ENCODE measurements around the gene ATP9B.
A peak's percentile ranks its signal among the peaks of the same experiment; 100 is the strongest.

Gene ATP9B

DNA sequence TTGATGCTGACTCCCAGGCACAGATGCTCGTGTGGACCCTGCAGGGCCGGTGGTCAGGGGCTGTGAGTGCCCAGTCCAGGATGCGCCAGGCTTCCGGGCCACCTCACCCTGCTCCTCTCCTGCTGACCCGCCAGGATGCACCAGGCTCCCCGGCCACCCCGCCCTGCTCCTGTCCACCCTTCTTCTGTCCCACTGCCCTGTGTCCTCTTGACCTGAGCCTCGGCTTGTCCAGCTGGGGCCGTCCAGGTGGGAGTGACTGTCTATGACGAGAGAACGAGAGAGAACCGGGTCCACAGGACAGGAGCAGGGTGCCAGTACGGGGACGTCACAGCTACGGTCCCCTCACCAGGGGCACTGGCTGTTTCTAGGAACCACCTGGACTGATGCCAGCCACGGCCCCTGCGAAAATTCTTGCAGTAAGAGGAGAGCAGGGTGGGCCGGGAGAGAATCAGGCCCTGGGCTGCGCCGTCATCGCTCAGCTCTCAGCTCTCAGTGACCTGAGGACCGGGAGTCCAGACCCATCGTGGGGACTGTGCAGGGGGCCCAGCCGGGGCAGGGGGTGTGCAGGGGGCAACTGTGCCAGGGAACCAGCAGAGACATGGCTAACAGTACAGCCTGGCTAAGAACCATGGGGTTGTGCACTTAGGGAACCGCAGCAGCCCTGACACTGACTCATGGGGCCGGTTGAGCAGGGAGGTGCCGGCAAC lies 313.6 kb downstream of the ATP9B start:
- no peak for DNase-seq (ENCODE audit: low spot score)

DNA sequence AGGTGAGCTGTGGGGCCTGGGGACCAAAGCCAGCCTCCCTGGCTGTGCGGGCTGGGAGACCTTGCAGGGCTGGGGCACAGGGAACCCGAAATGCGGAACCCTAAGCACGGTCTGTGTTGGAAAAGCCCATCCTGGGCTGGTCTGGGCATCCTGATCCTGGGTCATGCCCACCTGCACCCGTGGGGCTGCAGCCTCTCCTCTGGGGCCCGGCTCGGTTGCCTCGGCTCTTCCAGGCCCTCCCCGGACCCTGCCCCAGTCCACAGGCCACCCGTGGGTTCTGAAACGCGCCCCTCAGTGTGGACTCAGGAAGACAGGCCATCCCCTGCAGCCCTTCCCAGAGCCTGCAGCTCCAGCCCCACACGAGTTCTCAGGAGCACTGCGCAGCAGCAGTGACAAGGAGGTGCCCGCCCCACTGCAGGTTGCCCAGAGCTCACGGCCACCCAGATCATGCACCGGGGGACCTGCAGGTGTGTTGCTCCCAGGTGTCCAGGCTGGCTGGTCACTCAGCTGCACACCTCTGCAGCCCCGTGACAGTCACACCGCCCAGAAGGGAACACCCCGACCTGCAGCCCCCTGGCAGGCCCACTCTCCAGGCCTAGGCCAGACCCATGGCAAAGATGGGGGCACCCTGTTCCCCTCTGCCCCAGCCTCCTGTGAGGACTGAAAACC lies 314.3 kb downstream of the ATP9B start:
- DNase-seq (ENCODE audit: low spot score): no peak

DNA sequence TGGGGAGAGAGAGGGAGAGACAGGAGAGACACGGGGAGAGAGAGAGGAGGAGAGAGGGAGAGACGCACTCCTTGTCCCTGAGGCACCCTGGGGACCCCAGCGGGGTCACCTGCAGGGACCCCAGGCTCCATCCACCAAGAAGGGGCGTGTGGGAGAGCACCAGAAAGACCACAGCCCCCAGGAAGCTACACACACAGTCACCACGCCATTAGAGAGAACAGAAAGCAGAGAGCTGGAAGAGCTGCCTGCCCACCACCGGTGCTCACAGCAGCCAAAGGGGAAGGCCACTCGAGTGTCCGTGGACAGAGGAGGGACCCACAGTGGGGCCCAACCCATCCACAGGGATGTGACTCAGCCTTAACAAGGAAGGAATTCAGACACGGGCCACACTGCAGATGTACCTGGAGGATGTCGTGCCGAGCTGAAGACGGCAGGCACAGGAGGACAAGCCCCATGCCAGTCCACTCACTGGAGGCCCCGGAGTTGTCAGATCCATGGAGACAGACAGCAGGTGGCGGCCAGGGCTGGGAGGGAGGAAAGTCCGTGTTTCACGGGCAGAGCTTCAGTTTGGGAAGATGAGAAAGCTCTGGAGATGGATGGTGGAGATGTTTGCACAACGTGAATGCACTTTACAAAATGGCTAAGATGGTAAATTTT lies 315.1 kb downstream of the ATP9B start:
- DNase-seq (ENCODE audit: low spot score): no peak

DNA sequence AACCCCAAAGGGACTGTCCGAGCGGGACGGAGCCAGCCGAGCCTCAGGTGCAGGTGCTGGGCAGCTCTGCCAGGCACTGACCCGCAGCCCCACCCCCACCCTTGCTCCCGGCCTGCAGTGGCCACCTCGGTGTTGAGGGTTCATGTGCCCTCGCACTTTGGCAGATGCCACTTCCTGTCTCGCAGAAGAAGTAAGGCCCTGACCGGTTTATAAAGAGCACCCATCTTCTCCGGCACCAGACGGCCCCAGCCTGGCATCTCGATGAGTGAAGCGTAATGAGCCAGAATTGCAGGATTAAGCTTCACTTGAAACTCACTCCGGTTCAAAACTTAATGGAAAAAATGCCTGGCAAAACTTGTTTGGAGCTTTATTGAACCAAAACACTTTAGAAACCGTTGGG lies 315.6 kb downstream of the ATP9B start:
- no peak for DNase-seq (ENCODE audit: low spot score)

DNA sequence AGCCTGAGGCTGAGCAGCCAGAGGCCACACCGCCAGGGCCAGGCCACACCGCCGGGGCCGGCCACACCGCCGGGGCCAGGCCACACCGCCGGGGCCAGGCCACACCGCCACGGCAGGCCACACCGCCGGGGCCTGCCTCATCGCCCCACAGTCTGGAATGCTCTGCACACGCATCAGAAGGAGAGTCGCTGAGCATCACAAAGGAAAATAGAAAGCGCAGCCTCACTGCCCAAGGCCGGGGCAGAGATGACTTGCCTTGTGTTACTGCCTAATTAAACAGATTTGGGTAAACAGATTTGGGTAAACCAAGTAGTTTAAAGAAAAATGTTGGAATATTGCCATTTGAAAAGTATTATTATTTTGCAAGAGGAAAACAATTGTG lies 316.1 kb downstream of the ATP9B start:
- no peak for DNase-seq (ENCODE audit: low spot score)

DNA sequence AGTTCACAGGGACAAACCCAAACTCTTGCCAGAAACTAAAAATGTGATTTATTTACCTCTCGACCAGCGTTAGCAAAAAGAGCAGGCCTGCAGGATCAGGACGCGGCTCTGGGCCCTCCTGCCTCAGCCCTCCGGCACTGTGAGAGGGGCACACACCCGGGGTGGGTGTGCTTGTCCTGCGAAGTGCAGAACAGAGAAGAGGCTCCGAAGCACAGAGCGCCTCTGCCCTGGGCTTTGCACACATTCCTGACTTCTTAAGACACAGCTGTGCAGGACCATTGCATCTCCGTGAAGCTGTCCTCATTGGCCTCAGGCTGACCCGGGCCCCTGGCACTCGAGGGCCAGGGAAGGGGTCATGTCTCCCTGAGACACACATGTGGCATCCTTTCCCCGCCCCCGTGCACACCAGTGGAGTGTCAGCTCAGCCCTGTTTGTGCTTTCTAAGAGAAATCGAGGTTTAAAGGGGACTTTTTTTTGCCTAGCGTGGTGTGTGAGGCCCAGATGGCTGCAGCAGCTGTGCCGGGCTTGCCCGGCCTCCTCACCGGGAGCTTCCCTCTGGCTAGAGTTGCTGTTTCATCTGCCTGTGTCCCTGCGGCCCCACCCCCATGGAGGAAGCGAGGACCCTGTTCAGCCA lies 316.6 kb downstream of the ATP9B start:
- no peak for DNase-seq (ENCODE audit: low spot score)

DNA sequence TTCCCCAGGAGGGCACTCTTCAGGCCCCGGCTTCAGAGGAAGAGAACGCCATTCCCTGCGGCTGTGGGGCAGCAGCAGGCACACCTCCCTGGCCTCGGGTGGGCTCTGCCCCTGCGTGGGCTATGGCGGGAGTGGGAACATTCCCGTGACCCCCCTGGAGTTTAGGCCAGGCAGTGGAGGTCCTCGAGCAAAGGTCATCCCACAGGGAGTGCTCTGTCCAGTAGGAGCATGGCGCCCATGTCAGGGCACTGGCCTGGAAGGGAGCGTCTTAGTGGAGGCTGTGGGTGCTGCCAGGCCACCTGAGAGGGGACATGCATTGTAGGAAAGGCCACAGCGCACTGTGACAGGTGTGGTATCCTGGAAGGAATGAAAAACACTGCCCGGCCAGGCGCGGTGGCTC lies 317.4 kb downstream of the ATP9B start:
- no peak for DNase-seq (ENCODE audit: low spot score)

DNA sequence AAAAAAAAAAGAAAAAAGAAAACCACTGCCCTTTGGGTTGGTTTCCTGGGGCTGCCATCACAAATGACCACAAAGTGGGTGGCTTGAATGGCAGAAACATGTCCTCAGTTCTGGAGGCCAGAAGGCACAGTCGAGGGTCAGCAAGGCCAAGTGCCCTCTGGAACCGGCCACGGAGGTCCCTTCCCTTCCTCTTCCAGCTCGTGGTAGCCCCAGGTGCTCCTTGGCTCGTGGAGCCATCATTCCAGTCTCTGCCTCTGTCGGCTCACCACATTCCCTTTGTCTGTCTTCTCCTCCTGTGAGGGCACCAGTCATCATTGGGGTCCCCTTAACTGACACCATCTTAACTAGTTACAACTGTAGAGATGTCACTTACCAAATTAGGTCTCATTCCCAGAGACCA lies 318.0 kb downstream of the ATP9B start:
- DNase-seq (ENCODE audit: low spot score): no peak

DNA sequence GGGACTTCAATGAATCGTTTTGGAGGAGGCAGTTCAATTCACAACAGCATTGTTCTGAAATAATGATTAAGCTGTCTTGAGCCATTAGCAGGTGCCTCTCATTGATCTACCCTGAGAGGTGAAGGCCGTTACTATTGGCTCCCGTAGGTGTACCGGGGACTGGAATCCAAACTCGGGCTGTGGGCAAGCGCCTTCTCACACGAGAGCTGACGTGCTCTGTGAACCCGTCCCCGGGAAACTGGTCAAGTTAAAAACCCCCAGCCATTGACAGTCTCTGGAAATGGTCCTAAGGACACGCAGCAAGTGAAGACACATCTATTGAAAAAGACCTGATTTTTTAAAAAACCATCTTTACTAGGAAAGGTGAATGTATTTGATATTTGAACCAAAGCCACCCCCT lies 318.4 kb downstream of the ATP9B start:
- no peak for DNase-seq (ENCODE audit: low spot score)

DNA sequence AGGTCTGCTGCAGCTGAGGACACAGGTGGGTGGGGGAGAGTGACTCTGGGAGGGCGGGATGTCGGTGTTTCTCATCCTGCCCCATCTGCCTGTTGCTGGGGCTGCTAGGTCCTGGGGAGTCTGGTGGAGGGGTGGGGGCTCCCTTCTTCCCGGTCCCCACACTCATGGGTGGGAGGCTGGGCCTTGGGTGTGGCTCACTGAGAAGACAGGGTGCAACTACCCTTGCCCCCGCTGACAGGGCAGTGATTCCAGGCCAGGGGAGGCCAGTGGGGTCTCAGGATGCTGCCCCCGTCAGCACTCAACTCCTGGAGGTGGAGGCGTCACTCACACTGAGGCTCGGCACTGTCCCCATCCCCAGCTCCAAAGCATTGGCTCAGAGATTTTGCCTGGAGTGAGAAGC lies 318.8 kb downstream of the ATP9B start:
- DNase-seq (ENCODE audit: low spot score): no peak

DNA sequence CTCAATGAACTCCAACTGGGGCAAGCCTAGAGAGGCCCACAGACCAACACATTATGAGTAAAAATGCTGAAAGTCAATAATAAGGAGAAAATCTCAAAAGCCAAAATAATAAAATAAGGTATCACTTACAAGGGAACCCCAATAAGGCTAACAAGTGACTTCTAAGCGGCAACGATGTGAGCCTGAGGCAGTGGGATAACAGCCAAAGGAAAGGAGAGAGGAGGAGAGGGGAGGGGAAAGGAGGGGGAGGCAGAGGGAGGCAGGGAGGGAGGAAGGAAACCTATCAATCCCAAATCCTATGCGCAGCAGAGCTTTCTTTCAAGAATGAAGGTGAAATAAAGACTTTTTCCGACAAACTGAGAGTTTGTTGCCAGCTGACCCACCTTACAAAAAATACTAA lies 320.5 kb downstream of the ATP9B start:
- no peak for DNase-seq (ENCODE audit: low spot score)

DNA sequence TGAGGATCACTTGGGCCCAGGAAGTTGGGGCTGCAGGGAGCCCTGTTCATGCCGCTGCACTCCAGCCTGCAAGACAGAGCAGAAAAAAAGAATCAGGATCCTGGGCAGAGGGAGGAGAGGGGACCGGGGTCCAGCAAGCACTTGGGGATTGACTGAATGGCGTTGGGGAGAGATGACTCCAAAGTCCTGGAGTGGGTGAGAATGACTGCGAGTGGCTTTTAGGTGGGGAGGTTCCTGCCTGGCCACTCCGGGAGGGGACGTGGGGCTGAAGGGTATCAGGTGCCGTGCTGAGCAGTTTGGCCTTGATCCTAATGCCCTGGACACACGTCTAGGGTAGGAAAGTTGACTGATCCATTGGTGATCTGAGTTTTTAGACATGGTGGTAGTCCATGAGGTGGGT lies 323.0 kb downstream of the ATP9B start:
- DNase-seq (ENCODE audit: low spot score): no peak

DNA sequence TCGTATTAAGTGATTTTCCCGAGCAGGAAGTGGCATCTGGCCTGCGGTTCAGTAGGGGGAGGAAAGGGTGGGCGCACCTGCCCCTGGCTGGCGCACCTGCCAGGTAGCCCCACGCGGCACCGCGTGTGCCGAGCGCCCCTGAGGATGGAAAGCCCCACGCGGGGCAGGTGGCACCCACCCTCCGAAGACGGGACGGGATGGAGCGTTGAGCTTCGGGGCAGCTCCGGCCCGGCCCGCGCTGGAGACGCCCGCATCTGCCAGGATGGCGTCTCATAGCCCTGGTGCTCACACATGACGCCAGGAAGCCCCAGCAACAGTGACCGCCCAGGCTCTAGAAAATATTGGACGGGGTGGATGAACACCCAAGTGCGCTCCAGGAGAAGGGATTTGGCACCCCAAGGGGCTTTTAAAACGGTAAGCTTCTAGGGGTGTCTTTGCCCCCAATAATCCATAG lies 324.0 kb downstream of the ATP9B start:
- DNase-seq (ENCODE audit: low spot score): peak; percentile 51

DNA sequence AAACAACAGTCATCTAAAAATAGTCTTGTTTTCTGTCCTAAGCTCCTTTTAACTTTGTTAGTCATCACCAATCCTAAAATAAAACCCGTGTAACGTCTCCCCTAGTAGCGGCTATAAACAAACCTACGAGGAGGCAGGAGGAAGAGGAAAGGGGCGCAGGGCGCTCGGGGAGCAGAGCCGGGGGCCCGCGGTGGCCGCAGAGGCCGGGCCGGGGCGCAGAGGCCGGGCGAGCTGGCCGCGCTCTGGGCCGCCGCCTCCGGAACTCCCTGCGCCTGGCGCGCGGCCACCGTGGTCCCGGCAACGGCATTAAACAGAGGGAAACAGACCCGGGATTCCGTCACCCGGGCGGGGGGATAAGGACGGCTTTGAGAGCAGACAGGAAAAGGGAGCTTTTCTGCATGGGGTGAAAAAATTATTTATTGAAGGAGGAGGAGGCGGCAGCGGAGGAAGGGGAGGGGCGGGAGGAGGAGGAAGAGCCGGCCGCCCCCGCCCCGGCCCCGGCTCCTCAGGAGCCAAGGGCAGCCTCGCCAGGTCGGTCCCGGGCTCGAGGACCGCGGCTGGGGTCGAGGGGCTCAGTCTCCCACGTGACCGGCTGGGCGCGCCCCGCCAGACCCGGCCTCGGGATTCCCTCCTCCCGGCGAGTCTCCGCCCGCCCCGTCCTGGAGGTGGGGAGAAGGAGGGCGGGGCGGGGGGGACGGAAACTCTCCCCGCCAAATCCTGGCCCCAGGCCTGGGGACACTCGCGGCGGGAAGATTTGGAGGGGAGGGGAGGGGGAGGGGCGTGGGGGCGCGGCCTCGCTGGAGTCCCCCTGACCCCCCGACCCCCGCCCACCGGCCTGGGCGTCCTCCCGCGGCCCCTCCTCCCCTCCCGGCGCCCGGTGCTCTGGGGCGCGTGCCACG lies 324.7 kb downstream of the ATP9B start:
- DNase-seq (ENCODE audit: low spot score): peak; percentile 91

DNA sequence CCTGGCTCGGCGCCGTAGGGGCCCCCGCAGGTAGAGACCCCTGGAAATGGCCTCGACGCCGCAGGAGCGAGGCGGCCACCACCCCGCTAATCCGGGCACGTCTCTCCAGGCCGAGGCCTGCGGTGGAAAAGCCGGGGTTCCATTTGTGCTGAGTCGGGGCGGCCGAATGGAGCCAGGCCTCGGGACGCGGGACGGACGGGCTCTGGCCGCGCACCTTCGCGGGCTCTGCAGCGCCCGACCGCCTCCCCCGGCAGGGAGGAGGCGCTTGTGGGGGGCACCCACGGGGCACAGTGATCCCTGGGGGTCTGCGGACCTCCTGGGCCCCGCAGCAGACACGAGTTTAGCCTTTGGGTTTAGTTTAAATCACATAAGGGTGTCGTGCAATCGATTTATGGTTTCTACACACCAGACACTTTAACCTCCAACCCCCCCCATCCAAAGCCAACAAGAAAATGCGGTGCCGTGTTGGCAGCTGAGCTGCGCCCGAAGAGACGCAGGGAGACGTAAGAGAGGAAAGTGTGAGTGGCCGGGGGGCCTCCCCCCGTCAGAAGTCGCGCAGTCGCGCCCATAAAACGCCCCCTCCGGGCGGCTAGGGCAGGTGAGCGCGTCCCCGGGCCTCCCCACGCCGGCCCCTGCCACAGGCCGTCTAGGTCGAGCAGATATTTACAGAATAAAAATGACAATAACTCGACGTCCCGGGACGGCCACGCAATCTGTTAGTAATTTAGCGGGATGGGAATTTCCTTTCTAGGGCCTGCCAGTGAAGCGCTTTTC lies 325.5 kb downstream of the ATP9B start:
- DNase-seq (ENCODE audit: low spot score): peak; percentile 61

DNA sequence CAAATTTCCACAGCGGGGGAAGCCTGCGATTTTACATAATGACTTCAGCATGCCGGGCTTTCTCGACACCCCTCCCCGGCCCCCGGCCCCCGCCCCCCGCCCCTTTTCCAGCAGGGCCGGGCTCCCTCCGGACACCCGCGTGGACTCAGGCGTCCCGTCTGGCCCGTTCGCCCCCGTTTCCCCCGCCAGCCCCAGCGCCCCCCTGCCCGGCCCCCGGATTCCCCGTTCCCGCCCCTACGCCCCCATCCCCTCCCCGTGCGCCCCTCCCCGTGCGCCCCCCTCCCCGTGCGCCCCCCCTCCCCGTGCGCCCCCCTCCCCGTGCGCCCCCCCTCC lies 326.1 kb downstream of the ATP9B start:
- no peak for DNase-seq (ENCODE audit: low spot score)

DNA sequence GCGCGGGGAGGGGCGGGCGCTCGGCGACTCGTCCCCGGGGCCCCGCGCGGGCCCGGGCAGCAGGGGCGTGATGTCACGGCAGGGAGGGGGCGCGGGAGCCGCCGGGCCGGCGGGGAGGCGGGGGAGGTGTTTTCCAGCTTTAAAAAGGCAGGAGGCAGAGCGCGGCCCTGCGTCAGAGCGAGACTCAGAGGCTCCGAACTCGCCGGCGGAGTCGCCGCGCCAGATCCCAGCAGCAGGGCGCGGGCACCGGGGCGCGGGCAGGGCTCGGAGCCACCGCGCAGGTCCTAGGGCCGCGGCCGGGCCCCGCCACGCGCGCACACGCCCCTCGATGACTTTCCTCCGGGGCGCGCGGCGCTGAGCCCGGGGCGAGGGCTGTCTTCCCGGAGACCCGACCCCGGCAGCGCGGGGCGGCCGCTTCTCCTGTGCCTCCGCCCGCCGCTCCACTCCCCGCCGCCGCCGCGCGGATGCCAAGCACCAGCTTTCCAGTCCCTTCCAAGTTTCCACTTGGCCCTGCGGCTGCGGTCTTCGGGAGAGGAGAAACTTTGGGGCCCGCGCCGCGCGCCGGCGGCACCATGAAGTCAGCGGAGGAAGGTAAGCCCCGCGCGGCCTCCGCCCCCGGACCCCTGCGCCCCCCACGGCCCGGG lies 326.7 kb downstream of the ATP9B start, which contains the start of gene NFATC1:
Gene NFATC1, plus strand, starts transcription at position 170 of the 644 bp plus-strand sequence. Its CDS starts 295 bp downstream, at position 465.
- DNase-seq (ENCODE audit: low spot score): peak; percentile 67

DNA sequence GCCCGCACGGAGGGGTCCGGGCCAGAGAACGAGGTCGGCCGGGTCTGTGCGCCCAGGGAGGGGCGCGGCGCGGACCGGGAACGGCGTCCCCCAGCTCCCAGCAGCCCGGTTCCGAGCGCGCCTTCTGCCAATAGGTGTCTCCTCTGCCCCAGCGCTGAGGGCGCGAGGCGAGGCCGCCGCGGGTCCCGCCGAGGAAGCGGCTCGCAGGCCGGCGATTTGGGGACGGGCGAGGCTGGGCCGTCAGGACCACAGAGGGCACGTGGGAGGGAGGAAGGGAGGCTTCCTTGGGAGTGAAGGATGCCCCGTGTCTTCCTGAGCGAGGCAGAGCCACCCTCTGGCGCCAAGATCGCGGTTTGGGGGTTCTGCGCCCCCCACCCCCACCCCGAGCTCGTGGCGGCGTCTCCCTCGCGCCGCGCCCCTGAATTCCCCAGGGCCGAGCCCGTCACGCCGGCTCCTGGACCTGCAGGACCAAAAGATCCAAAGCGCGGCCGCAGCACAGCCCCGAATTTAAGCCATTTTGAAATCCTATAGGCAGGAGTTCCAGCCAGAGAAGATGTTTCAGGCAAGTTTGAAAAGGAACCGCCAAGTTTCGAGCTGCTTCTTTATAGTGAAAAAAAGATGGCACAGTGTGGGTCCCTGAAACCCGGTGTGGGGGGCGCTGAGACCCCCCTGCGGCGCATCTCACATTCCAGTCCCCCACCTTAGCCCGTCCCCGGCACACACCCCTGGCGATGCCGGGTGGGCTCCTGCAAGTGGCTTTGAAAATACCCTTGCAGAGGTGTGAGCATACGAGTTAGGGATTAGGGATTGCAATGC lies 327.4 kb downstream of the ATP9B start:
- DNase-seq (ENCODE audit: low spot score): peak; percentile 49

DNA sequence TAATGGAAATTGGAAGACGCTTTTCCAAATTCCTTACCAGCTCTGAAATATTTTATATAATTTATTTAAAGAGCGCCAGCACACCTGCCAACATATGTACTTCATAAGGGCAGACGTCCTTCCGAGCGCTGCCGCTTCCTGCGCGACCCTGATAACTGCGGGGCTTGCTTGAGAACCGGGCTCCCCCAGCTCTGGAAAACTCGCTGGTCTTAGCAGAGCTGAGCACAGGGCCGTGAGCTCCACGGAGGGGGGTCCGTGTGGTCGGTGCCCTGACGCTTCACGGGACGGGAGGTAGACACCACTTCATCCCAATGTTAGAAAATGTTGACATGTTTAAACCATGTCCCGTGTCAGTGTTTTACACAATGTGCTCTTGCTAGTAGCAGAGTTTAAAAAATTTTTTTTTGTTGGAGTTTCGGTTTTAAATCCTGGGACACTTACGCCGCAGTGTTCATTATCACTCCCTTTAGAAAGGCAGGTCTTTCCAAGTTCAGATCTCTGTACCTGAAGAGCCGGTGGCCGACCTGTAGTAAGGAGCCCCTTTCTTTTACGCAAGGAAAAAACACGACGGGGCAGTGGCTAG lies 328.1 kb downstream of the ATP9B start:
- DNase-seq (ENCODE audit: low spot score): no peak
